H1 (cell line): Measurements from ENCODE around the gene PRXL2A. TPM values are rescaled to one million over a fixed set of nuclear protein-coding genes. Genes with fewer than 3 reads are reported as not detected.

Experiments
- BCL11A ChIP-seq, 2 experiments: IDR thresholded peaks; one replicate each; pipeline ENCODE4 v1.6.1; 2011; ENCODE audit warnings: low read depth in 2 of 2, low read length in 2 of 2, mild to moderate bottlenecking in 2 of 2
- CBX5 ChIP-seq: fragments of 300-800, 300-1000 bp; sonication (generic); IDR thresholded peaks from 2 replicates; pipeline ENCODE4 v1.7.1; 2016; ENCODE audit warnings: antibody characterized with exemption, low read length, low read depth
- NRF1 ChIP-seq: IDR thresholded peaks from 2 replicates; pipeline ENCODE4 v1.6.1; 2011; ENCODE audit warnings: mild to moderate bottlenecking, low read depth, low read length, improper control_type of control experiment
- POLR2AphosphoS5 ChIP-seq: IDR thresholded peaks from 2 replicates; pipeline ENCODE4 v1.6.1; 2011; ENCODE audit warnings: low read depth, low read length
- POU5F1 ChIP-seq: IDR thresholded peaks from 2 replicates; pipeline ENCODE4 v1.6.1; 2011; ENCODE audit warnings: low read depth, mild to moderate bottlenecking, low read length, moderate library complexity
- SIN3A ChIP-seq, 2 experiments: IDR thresholded peaks in 1 of 2; conservative IDR thresholded peaks in 1 of 2; 2 replicates each; pipeline ENCODE4 v1.6.1; 2011 to 2012; ENCODE audit warnings: low read length in 2 of 2, improper control_type of control experiment in 1 of 2, low read depth in 1 of 2, mild to moderate bottlenecking in 1 of 2
- TAF1 ChIP-seq: IDR thresholded peaks from 2 replicates; pipeline ENCODE4 v1.6.1; 2011; ENCODE audit warnings: mild to moderate bottlenecking, low read depth, low read length
- polyA plus RNA-seq, 7 experiments: library from polyadenylated mRNA; depleted of rRNA in 3 of 7; stranded (reverse) in 5 of 7; unstranded in 2 of 7; fragments of >200 nt in 5 of 7; fragments of 200-250 nt in 2 of 7; gene quantifications; 1 replicate in 5 of 7; 2 replicates in 1 of 7; 4 replicates in 1 of 7; pipeline versions ENCODE4 v1.2.1 to v1.2.3, GENCODE V29; 2011 to 2013; ENCODE audit warnings: missing spikeins in 2 of 7, mixed read lengths in 2 of 7
- total RNA-seq: library from RNA; stranded (reverse); fragmentation: NEBNext Ultra II Directional; extraction: Animal tissue kit (Norgen Biotek cat#: 25700); gene quantifications from 2 replicates; pipeline ENCODE4 v1.2.1, GENCODE V29; 2021

Gene PRXL2A
- total and polyA plus RNA-seq, 2 of the 8 experiments (the other 6 are each of a cell fraction or from before 2014, with no cell fraction given) = 13.4 to 58.3 TPM

- no peak for TF ChIP-seq POU5F1
- no peak for TF ChIP-seq CBX5
- no peak for TF ChIP-seq BCL11A (IDR thresholded peaks at IDR 0.05; ENCODE audit: low read depth in 2 of 2, low read length in 2 of 2)
- TF ChIP-seq SIN3A (conservative IDR thresholded peaks at IDR 0.05 in 1 of 2, IDR thresholded peaks at IDR 0.05 in 1 of 2; ENCODE audit: low read depth in 1 of 2, low read length in 2 of 2) = no peak
- no peak for TF ChIP-seq NRF1
- TF ChIP-seq POLR2AphosphoS5 = no peak
- no peak for TF ChIP-seq TAF1
Measured at GRCh38 chr10:80451132-80451531, 42.8 kb downstream of the PRXL2A start (continued).
